Left kidney (tissue), 2 donors: ENCODE results near the gene L3MBTL1. TPM values are rescaled to one million over a fixed set of nuclear protein-coding genes. Genes with fewer than 3 reads are reported as not detected.
"Not testable (repeated sequence)": the region's sequence is repeated elsewhere in the genome, so short reads cannot be mapped to it uniquely, and the experiment has no call there.

Source experiments
- DNase-seq: peaks from one replicate; pipeline ENCODE4 v3.0.0-alpha.2; 2013
- polyA plus RNA-seq: library from polyadenylated mRNA; unstranded; fragments of 120-200 nt; gene quantifications from one replicate; pipeline ENCODE4 v1.2.1, GENCODE V29; 2013; ENCODE audit not compliant: insufficient read length

The L3MBTL1 gene
- polyA plus RNA-seq, 1 donor: 26.6 TPM

DNA sequence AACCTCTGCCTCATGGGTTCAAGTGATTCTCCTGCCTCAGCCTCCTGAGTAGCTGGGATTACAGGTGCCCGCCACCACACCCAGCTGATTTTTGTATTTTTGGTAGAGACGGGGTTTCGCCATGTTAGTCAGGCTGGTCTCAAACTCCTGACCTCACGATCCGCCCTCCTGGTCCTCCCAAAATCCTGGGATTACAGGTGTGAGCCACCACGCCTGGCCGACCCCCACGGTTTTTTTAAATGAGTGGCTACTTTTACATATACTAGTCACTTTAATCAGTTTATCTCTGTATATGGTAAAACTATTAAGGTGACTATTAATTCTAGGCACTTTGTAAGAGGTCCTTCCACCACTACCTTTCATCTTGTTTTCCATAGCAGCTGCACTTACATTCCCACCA, 5.5 kb upstream of the L3MBTL1 start:
- DNase-seq: not testable (repeated sequence)

DNA sequence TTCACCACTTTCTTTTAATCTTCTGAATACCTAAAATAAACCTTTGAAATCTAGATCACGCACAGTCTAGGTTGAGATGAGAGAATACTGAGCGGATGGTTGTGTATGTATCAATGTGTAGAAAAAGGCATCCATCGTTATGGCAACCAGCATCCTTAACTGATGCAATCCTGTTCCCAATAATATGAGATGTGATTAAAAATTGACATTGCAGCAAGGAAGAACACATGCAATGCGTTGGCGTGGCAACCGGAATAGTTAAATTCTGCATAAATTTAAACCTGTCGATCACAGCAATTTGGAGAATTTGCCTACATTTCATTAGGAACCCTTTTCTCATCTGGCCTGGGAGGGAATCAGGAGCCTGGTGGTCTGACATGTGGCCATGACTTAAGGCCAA, 1.3 kb upstream of the L3MBTL1 start:
- DNase-seq: no peak

DNA sequence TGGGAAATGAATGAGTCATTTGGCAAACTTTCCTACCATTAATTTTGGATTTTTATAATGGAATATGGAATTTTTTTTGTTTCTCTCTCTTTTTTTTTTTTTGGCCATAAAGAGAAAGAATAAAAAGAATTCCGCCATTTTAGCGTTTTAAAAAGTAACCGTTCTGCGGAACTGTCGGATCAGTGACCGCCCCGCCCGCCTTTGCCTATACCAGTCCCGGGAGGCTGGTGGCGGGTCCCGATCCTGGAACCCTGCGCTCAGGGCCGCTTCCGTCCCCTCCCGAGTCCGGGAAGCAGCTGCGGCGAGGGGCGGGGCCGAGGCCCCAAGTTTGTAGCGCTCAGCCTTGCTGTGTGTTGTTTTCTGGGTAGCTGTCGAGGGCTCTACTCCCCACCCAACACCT, 609 bp downstream of the L3MBTL1 start:
- DNase-seq: no peak

DNA sequence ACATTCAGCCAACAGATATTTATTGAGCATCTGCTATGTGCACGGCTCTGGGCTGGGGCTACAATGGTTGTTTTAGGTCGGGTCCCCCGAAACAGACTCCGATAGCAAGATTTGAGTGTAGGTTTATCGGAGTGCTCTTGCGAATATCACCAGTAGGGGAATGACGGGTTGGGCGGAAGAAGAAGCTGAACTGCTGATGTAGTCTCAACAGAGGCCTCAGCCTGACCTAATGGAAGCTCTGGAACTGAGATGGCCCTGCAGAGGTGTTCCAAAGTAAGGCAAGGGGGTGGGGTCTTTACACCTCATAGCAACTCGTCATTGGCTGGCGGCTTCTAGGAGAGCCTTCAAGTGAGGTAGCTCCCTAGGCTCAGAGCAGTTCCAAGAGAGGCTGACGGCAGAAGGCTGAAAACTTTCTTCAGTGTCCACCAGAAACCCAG, 1.1 kb downstream of the L3MBTL1 start:
- no peak for DNase-seq

DNA sequence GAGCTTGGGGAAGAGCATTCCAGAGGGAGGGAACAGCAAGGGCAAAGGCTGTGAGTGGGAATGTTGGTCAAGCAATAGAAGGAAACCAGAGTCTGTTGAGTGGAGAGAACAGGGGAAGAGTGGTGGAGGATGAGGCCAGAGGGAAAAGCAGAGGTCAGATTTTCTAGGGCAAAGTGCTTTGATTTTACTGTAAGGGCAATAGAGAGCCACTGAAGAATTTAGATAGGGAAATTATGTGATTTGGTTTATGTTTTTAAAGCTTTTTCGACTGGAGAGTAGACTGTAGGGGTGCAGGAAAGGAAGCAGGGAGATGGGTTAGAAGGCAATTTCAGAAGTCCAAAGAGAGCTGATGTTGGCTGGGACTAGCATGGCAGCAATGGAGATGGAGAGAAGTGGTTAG, 4.4 kb downstream of the L3MBTL1 start:
- DNase-seq: no peak

DNA sequence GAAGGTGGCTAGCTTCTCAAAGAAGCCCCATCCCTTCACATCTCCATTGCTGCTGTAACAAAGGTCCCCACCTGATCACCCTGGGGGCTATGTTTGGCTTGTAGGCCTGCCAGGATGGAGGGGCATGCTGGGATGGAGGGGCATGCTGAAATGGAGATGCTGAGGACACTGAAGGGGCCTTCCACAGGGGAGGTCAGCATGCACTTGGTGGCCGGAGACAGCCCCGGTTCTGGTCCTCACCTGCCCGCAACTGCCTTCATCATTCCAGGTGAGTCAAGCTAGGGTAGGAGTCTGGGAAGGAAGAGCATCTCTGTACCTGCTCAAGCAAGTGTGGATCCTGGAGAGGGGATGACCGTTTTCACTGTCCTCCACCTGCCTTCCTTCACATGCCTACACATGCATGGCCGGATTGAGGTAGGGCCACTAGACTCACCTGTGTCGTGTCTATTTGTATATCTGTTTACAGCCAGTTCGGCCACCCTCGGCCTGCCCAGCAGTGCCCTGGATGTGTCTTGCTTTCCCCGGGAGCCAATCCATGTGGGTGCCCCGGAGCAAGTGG, 6.0 kb downstream of the L3MBTL1 start:
- no peak for DNase-seq

DNA sequence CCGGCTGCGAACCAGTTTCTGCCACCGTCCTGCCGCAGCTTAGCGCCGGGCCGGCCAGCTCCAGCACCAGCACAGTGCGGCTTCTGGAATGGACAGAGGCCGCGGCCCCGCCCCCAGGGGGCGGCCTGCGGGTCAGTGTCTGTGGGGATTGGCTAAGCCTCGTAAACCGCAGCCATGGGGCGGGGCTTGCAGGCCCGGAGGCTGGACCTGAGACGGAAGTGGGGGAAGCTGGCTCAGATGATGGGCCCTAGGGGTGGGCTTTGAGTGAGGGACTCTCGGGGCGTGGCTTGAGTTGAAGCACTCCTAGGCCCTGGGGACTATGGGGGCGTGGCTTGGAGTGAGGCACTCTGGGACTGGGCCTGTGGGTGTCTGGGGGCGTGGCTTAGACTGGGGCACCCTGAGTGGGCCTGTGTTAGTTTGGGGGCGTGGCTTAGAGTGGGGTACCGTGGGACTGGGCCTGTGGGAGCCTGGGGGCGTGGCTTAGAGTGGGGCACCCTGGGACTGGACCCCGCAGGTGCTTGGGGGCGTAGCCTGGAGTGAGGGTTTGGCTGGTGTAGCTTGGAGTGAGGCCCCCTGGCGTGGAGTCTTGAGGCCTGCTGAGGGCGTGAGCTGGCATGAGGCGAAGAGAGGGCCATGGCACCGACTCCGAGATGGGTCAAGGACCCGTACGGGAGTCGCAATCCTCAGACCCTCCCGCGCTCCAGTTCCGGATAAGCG, 6.6 kb downstream of the L3MBTL1 start:
- peak; percentile 98 for DNase-seq

DNA sequence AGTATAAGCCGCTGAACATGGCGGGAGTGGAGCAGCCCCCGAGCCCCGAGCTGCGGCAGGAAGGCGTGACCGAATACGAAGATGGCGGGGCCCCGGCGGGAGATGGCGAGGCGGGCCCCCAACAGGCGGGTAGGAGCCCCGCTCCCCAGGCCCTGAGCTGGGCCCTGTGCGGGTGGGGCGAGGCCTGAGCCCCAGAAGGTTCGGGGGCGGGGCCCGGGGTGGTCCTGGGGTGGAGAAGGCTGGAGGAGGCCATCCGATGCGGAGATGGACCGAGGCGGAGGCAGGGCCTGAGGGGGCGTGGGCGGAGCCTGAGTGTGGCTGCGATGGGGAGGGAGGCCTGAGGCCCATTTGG, 7.1 kb downstream of the L3MBTL1 start:
- DNase-seq: no peak

DNA sequence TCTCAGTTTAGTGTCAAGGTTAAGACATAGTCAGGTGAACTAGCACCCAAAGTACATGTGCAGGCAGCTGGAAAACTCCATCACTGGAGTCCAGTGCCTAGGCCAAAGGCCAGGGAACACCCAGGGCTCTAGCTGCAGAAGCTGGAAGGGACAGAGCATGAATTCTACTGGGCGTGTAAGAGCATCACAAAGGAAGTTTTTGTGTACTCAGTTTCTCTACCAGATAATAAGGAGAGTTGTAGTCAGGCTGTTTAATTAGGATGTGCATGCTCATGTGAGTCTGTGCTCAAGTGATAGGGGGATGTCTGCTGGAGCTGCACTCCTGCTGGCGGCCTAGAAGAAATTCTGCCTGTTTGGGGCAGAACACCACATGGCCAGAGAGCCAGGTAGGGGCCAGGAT, 8.1 kb downstream of the L3MBTL1 start:
- DNase-seq: no peak

DNA sequence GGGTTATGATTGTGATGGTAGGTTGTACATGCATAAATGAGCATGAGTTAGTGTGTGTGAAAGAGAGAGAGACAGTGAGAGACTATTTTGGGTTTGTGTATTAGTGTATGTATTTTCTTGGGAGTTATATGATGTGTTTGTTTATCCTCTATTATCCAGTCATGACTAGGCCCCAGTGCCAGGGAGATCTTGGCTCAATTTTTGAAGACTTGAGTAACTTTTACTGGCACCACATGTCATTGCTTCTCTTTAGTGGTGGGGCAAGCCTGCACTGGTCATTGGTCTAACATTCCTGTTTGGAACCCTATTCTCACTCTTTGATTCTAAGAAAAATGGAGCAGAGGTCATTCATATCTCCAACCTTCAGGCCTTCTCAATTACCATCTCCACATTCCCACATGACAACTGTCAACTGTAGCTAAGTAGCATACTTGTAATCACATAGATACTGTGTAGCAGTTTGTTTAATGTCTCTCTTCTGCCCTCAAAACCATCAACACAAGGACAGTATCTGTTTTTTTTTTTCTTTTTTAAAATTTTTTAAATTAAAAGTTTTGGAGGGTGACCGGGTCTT, 8.8 kb downstream of the L3MBTL1 start:
- no peak for DNase-seq

DNA sequence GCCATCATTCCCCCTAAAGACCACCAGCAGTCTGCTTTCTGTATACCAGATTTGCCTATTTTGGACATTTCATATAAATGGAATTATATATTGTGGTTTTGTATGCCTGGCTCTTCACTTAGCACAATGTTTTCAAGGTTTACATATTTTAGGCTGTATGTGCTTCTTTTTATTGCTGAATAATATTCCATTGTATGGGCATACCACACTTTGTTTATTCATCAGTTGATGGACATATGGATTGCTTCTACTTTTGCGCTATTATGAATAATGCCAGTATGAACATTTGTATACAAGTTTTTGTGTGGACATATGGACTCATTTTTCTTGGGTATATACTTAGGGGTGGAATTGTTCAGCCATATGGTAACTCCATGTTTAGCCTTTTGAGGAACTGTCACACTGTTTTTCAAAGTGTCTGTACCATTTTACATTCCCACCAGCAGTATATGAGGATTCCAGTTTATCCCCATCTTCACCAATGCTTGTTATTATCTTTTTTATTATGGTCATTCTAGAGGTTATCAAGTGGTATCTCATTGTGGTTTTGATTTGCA, 12.7 kb downstream of the L3MBTL1 start:
- no peak for DNase-seq

DNA sequence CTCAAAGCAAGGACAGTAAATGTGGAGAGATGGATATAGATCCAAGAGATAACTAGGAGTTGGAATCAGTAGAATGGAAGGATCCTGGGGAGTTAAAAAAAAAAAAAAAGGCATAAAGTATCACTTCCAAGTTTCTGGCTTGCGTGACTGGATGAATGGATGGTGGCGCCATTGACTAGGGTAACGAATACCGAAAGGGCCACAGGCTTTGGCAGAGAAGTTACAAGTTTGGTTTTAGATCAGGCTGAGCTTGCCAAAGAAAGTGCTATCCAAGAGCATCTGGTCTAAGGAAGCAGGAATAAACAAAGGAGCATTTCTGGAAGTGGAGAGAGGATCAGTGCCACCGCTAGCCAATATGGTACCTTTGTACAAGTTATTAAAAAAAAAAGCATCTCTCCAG, 17.5 kb downstream of the L3MBTL1 start:
- DNase-seq: no peak

DNA sequence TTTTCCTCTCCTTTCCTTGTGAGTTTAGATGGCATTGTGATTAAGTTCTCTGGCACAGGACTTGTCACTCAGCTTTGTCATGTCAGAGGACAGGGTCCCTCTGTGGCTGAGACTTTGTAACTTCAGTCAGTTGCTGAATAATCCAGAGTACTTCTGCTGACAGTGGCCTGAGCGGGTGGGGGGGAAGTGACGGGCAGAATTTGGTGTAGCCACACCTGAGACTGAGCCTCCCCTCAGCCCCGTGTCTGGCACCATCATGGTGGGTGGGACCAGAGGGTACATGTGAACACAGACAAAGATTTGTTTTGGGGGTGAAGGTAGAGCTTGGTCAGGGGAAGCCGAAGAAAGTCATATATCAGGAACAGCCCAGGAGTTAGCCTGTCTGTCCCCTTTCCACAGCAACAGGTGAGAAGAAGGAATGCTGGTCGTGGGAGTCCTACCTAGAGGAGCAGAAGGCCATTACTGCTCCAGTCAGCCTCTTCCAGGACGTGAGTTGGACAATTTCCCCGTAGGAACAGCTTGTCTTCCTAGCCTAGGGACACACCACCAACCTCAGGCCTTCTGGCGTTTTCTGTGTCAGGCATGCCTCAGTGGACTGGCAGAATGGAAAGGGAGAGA, 20.9 kb downstream of the L3MBTL1 start:
- DNase-seq: no peak

DNA sequence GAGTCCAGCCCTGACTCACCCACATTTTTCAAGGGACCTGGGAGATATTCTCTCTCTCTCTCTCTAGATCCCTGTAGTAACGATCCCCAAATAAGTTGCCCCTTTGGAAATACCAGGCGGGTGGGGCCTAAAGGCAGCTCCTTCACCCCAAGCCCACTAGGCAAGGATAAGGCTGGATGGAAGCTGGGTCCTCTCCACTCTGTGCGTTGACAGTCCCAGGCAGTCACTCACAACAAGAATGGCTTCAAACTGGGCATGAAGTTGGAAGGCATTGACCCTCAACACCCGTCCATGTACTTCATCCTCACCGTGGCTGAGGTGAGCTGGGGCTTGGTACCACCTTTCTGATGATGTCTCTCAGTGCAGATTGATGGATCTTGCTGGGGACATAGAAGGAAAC, 21.6 kb downstream of the L3MBTL1 start:
- DNase-seq: no peak

DNA sequence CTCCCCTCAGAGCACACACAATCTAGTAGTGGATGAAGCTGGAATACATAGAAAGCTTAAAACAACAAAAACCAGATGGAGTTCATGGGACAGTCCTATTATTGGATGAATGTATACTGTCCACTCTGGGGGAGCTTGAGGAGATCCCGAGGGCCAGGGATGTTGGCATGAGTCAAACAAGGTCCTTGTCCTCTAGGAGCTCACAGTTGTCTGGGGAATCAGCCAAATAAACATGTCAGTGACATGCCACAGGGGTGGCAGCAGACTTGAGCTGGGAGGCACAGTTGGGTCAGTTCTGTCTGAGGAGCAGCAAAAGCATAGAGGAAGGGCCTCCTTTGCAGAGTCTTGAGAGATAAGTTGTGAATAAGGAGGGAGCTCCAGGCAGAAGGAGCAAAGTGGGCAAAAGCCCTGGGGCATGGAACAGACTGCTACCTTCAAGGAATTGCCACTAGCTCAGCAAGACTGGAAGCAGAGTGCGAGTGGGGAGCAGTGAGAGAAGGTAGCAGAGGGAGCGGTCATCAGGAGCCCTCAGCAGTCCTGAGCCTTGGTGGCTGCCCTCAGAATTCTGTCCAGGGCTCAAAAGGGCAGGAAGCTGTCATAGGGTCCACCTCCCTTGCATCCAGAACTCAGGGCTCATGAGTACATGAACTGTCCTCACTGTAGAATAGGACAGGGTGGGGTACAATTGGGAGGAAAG, 22.1 kb downstream of the L3MBTL1 start:
- no peak for DNase-seq

DNA sequence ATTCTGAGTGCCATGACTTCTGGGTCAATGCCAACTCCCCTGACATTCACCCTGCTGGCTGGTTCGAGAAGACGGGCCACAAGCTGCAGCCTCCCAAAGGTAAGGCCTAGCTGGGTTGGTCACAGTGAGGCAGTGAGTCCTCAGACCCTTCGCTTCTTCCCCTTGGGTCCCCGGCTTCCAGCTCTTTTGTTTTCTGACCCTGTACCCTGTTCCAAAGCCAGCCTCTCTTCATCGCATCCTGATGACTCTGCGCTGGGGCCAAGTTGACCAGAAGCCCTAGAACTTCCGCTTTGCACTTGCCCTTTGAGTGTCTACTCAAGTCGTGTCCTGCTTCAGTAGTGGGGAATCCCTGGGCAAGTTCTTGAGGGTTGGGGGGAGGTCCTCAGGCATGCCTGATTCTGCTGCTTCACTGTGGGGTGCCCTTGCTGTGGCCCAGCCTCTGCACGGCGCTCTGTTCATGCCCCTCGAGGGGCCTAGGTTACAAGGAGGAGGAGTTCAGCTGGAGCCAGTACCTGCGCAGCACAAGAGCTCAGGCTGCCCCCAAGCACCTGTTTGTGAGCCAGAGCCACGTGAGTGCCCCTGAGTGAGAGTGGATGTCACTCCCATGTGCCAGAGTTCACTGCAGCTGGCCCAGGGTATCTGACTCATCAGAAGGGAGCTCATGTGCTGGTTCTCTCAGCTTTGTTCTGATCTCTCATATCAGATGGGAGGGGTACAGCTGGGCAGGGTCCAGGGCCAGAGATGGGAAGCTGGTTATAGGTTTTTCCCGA, 23.0 kb downstream of the L3MBTL1 start:
- DNase-seq: no peak

DNA sequence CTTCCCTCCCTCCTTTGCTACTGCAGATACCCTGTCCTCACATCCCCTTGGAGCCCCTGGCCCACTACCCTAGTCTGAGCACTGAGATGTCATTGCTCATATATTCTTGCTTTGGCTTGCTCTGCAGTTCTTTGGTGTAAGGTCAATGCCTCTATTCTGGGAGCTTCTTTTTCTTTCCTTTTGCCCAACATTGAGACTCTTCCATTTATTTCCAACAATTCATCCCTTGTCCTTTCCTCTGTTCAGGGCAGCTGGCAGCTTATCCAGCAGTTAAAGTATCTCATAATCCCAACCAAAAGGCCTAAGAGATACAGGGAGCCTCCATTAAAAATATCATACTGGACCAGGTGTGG, 23.6 kb downstream of the L3MBTL1 start:
- no peak for DNase-seq

DNA sequence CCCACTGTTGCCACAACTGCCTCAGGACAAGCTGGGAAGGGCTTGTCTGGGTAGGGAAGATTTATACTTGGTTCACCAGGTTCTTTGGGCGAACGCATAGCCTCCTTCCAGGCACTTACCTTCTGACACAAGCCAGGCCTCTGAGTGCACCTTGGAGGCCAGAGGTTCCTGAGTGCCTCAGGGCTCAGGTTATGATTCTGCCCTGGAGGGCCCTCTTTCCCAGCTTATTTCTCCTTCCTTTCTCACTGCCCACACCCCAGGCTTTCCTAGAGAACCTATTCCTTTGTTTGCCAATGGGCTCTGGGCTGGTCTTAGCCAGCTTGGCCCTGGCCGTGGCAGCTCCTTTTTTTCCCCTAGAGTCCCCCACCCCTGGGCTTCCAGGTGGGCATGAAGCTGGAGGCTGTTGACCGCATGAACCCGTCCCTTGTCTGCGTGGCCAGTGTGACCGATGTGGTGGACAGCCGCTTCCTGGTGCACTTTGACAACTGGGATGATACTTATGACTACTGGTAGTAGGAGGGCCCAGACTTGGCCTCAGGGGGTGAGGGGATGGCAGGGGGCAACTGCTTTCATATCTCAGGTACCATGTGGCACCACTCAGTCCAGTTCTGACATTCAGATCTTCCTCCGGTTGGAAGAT, 25.0 kb downstream of the L3MBTL1 start:
- no peak for DNase-seq

DNA sequence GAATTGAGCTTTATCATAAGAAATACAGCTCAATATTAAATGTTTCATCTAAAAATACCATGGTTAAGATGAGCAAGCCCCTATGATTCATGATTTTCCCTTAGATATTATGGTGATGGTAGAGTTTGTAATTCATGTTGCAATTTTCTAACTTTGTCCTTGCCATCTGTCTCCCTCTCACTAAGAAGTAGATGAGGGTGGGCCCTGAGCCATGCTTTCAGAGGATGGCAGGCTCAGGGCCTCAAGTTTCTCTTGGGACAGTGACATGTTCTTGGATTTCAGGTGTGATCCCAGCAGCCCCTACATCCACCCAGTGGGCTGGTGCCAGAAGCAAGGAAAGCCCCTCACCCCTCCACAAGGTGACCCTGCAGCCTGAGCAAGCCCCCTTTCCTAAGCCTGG, 25.6 kb downstream of the L3MBTL1 start:
- DNase-seq: no peak

DNA sequence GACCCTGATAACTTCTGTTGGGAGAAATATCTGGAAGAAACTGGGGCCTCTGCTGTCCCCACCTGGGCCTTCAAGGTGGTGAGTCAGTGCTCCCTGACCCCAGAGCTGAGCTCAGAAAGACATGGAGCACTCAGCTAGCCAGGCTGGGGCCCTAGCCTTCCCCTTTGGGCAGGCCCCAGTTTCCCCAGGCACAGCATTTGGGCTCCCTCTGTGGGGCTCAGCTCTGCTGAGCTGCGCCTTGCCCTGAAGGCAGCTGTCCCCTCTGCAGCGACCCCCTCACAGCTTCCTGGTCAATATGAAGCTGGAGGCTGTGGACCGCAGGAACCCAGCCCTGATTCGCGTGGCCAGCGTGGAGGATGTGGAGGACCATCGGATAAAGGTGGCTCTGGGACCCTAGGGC, 26.5 kb downstream of the L3MBTL1 start:
- no peak for DNase-seq

DNA sequence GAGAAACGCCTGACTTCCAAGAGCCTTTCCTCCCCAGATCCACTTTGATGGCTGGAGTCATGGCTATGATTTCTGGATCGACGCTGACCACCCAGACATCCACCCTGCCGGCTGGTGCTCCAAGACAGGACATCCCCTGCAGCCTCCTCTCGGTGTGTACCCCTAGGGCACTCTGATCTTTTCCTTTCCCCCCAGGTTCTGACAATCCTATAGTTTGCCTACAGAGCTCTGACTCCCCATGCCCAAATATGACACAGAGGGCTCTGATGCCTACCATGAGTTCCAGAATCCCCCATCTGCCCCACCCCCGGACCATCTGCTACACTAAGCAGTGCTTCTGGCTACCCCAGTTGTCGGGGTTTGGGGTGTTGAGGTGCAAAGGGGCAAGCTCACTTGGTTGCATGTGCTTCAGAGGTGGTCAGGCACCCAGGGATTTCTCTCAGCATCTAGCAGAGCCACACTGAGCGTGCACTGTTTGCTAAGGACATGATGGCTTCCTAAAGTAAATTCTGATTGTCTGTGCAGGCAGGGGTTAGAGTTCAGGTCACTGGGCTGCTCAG, 27.4 kb downstream of the L3MBTL1 start:
- no peak for DNase-seq
